Measurements from ENCODE around the gene BCKDHB.
"Not testable (repeated sequence)": the region's sequence is repeated elsewhere in the genome, so short reads cannot be mapped to it uniquely, and the experiment has no call there.

GRCh38 chr6:80238754-80239153 lies 132.3 kb downstream of the BCKDHB start:
- not testable (repeated sequence) for TF ChIP-seq POLR2AphosphoS5, POLR2A, TAF1 (IDR thresholded peaks at IDR 0.05; ENCODE audit: low read depth, low read length)
